Measurements from ENCODE around the gene CCDC141.

Gene CCDC141

DNA sequence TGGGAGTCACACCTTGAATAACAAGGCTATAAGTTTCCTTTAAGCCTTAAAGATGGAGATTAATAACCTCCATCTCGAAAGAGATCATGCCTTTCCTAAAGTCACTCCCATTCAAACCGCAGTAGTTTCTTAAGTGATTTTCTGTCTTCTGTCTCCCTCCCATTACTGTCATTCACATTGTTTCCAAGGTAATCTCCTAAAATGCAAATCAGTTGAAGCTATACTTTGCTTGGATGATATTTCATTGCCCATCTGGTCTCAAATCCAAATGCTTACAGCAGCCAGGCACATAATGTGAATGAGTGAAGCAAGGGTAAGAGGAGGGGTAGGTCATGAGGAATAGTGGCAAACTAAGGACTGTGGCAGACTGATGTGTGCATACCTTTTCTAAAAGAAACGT is 116.4 kb downstream of the CCDC141 start:
- no peak overlapping the region for H3K4me3 ChIP-seq (replicated peaks; ENCODE audit: low read depth, low read length)
- DNase-seq (ENCODE audit: extremely low read depth, low read depth) = no peak
- TF ChIP-seq, protein P1, sequence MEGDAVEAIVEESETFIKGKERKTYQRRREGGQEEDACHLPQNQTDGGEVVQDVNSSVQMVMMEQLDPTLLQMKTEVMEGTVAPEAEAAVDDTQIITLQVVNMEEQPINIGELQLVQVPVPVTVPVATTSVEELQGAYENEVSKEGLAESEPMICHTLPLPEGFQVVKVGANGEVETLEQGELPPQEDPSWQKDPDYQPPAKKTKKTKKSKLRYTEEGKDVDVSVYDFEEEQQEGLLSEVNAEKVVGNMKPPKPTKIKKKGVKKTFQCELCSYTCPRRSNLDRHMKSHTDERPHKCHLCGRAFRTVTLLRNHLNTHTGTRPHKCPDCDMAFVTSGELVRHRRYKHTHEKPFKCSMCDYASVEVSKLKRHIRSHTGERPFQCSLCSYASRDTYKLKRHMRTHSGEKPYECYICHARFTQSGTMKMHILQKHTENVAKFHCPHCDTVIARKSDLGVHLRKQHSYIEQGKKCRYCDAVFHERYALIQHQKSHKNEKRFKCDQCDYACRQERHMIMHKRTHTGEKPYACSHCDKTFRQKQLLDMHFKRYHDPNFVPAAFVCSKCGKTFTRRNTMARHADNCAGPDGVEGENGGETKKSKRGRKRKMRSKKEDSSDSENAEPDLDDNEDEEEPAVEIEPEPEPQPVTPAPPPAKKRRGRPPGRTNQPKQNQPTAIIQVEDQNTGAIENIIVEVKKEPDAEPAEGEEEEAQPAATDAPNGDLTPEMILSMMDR (IDR thresholded peaks at IDR 0.05; ENCODE audit: low read depth, low read length, missing control alignments) = no peak

DNA sequence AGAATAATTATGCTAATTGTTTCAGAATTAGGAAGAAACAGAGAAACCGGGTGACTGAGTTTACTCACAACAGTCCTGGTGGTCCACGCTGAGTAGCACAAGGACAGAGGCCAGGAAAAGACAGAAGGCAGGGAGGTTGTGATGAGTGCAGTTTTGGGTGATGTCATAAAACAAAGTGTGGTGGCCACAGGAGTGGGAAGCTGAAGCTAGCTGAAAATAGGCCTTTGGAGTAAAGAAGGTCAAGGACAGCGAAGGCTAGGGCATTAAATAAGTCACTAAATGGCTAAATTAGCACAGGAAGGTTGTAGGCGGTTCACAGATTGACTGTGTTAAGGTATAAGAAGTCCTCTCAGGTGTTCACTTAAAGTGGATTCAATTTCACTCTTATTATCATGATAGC is 121.9 kb downstream of the CCDC141 start:
- TF ChIP-seq, protein P1 (IDR thresholded peaks at IDR 0.05; ENCODE audit: low read depth, low read length, missing control alignments) = no peak
- H3K4me3 ChIP-seq (replicated peaks; ENCODE audit: low read depth, low read length) = no peak overlapping the region
- no peak for DNase-seq (ENCODE audit: extremely low read depth, low read depth)

DNA sequence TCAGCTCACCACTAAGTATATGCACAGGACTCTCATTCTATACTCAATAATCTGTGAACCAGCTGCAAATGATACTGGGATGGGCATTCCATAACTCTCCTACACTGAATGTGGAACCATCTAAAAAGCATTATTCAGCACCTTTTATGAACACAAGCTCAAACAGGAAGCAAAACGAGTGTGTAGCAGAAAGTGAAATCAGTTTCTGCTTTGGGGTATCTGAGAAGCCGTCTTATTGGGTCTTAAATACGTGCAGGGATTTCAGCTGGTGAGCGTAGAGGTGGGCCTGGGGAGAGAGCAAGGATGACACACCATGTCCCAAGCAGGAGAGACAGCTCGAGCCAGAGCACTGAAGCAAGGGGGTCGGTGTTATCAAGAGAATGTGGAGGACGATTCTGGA is 122.8 kb downstream of the CCDC141 start:
- TF ChIP-seq, protein P1 (IDR thresholded peaks at IDR 0.05; ENCODE audit: low read depth, low read length, missing control alignments) = no peak
- DNase-seq (ENCODE audit: extremely low read depth, low read depth) = no peak
- no peak overlapping the region for H3K4me3 ChIP-seq (replicated peaks; ENCODE audit: low read depth, low read length)

DNA sequence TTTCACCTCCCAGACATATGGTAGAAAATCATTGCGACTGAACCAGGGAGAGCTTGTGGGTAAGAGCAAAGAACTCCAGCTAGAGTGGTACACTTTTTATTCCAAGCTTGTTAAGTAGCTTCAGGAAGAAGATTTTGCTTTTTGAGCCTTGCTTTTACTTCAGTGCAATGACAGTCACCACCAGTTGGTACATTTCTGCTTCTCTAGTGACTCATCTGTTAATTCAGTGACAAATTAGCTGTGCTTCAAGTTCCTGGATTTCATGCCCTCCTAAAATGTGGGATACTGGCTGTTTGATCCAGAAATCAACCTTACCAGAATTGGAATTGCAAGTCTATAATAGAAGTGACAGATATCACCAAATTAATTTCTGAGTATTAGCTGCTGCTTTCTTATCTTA is 125.1 kb downstream of the CCDC141 start:
- no peak for DNase-seq (ENCODE audit: extremely low read depth, low read depth)
- TF ChIP-seq, protein P1 (IDR thresholded peaks at IDR 0.05; ENCODE audit: low read depth, low read length, missing control alignments) = no peak
- H3K4me3 ChIP-seq (replicated peaks; ENCODE audit: low read depth, low read length) = no peak overlapping the region

DNA sequence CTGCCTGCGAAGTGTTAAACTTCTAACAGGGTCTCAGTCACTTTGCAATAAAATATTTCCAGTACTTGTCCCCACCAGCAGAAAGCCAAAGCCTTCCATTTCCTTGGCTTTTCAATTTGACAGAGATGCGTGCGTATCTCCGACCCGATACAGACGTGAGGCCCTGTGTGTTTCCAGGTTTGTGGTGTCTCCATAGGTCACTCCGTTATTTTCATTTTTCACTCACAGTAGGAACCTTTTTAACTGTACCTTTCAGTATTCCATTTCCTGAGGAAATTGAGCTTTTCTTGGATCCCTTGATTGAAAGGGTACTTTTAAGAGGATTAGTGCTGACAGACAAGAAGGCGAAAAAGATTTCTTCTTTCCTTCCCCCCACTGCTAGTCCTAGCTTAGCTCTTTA is 126.4 kb downstream of the CCDC141 start:
- TF ChIP-seq, protein P1 (IDR thresholded peaks at IDR 0.05; ENCODE audit: low read depth, low read length, missing control alignments) = no peak
- DNase-seq (ENCODE audit: extremely low read depth, low read depth) = no peak
- H3K4me3 ChIP-seq (replicated peaks; ENCODE audit: low read depth, low read length) = no peak overlapping the region

DNA sequence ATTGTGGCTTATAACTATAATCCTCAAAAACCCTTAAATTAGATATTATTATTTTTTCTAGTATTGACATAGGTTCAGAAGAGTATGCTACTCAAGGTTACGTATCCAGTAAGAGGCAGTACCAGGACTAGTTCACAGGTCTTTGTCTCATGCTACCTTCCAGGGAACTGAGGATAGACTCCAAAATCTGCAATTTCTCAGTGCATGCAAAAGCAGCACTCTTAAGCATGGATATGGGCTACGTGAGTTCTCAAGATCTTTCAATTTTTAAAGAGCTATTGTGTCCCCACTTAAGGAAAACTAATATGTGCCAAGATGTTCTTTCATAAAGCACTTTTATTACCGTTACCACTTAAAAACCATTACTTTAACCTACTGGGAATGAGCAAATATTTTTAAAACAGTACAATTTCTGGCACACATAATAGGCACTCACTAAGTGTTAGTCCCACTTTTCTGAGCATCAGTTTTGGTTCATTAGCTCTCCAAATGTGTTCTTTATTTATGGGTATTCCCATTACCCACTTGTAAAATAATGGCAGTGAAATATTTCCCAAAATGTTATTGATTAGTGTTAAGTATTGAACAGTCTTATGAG is 128.9 kb downstream of the CCDC141 start:
- no peak overlapping the region for H3K4me3 ChIP-seq (replicated peaks; ENCODE audit: low read depth, low read length)
- no peak for DNase-seq (ENCODE audit: extremely low read depth, low read depth)
- TF ChIP-seq, protein P1 (IDR thresholded peaks at IDR 0.05; ENCODE audit: low read depth, low read length, missing control alignments) = no peak

DNA sequence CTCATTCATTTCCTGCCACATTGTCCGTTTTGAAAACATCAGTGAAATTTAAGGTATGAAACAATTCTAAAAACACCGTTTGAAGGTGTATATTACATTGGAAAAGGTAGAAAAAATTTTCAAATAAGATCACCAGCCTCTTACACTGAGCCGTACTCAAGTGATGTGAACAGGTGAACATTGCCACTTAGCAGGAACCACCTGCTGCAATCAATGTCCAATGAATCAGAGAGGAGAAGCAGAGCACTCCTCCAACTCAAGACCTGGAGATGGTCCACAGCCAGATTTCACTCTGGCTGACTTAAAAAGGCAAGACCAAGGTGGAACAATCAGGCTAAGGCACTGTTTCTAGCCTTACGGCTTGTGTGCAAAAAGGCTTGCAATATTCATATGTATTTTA is 132.4 kb downstream of the CCDC141 start:
- no peak overlapping the region for H3K4me3 ChIP-seq (replicated peaks; ENCODE audit: low read depth, low read length)
- no peak for DNase-seq (ENCODE audit: extremely low read depth, low read depth)
- TF ChIP-seq, protein P1 (IDR thresholded peaks at IDR 0.05; ENCODE audit: low read depth, low read length, missing control alignments) = no peak

Measured in HFF-Myc (cell line).